D341Med (cell line): ENCODE data around the gene MUS81.
"Not testable (repeated sequence)": the region's sequence is repeated elsewhere in the genome, so short reads cannot be mapped to it uniquely, and the experiment has no call there.

Source experiments
- DNase-seq: peaks from one replicate; pipeline ENCODE4 v3.0.0; 2012; ENCODE audit warnings: low spot score

Gene MUS81

DNA sequence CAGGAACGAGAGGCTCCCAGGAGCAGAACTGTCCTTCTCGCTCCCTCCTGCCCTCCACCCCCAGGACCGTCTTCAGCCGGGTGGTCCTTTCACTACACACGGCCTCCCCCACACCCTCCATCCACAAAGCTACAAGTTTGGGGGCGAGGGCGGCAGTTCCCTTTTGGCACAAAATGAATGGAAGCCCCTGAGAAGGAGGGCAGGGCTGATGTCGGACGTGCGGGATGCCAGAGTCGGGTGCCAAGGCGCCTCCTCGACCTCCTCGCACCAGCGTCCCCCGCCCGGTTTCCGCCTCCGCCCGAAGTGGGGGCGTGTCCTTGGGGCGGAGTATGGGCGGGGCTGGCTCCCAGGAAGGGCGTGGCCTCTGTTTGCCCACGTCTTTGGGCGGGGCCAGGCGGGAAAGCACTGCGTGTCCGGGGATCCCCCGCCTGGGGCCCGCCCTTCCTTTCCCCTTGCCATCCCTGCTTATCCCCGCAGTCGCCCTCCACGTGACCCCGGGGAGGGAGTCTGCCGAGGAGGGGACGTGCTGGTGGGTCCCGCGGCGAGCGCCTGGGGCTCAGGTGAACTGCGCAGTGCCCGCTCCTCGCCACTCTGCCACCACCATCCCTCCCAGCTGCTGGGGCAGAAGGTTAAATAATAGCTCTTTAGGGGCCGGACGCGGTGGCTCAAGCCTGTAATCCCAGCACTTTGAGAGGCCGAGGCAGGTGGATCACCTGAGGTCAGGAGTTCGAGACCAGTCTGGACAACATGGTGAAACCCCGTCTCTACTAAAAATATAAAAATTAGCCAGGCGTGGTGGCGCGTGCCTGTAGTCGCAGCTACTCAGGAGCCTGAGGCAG is 13.3 kb downstream of the MUS81 start:
- DNase-seq = peak; percentile 98

DNA sequence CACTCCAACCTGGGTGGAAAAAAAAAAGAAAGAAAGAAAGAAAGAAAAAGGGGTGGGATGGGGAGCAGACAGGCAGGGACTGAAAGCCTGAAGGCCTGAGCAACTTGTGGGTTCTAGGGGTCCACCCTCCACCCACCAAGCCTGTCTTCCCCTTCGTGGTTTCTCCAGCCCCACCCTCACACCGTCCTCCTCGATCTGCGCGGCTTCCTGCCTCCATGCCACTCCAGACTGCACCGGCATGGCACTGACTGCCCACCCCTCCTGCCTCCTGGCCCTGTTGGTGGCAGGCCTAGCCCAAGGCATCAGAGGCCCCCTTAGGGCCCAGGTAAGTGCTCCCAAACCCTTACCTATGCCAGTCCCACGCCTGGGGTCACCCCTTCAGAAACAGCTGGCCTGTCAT is 19.4 kb downstream of the MUS81 start, which contains the start of gene CTSW:
TSS of gene CTSW (plus strand) at position 221 of the 400 bp plus-strand sequence. CDS start at position 239, 18 bp downstream.
- DNase-seq = no peak

DNA sequence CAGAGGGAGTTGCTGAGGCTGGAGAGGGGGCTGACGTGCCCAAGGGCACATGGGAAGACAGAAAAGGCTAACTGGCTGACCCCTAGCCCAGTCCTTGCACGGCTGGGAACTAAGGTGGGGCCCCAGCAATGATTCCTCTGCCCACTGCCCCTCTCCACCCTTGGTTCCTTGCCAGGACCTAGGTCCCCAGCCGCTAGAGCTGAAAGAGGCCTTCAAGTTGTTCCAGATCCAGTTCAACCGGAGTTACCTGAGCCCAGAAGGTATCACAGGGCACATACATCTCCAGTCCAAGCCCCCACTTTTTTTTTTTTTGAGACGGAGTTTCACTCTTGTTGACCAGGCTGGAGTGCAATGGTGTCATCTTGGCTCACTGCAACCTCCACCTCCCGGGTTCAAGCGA is 19.8 kb downstream of the MUS81 start:
- DNase-seq = no peak

DNA sequence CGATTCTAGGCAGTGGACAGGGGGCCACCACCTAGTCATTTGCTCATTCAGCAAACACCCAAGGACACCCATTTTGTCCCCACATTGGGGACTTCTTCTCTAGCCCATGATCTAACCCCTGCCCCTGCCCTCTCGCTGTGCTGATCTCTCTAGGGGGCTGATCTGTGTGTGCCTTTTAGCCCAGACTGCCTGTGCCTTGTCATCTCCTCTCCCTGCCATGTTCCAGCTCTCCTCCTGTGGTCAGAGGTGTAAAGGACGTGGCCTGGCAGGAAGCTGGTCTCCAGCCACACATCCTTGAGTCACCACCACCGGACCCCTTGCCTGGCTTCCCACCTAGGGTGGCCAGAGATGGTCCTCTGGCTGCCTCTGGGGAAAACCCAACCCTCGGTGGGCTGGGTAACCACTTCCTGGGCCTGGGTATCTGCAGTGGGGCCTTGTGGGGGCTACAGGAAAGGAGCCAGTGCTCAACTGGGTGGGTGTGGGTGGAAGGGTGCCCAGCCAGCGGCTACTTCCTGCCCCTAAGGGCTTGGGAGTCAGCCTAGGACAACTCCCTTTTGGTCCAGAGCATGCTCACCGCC is 20.7 kb downstream of the MUS81 start:
- no peak for DNase-seq

DNA sequence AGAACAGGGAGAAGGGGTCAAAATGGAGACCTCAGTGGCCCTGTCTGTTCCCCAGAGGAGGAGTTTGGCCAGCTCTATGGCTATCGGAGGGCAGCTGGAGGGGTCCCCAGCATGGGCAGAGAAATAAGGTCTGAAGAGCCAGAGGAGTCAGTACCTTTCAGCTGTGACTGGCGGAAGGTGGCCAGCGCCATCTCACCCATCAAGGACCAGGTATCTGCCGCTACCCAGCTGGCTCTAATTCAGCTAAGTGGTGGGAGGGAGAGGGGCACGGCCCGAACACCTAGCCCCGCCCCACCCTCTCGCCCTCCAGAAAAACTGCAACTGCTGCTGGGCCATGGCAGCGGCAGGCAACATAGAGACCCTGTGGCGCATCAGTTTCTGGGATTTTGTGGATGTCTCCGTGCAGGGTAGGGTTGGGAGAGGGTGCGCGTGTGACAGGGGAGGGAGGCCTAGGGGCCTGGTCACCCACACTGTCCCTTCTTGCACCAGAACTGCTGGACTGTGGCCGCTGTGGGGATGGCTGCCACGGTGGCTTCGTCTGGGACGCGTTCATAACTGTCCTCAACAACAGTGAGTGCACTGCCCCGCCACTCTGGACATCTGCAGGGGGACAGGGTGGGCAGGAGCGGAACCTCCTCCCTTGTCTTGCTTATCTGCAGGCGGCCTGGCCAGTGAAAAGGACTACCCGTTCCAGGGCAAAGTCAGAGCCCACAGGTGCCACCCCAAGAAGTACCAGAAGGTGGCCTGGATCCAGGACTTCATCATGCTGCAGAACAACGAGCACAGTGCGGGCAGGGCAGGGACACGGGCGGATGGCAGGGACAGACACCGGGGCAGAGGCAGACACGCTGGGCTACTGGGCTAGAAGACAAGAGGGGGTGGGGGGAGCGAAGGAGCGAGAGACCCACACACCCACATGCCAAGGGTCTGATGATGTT is 22.2 kb downstream of the MUS81 start:
- DNase-seq = no peak

DNA sequence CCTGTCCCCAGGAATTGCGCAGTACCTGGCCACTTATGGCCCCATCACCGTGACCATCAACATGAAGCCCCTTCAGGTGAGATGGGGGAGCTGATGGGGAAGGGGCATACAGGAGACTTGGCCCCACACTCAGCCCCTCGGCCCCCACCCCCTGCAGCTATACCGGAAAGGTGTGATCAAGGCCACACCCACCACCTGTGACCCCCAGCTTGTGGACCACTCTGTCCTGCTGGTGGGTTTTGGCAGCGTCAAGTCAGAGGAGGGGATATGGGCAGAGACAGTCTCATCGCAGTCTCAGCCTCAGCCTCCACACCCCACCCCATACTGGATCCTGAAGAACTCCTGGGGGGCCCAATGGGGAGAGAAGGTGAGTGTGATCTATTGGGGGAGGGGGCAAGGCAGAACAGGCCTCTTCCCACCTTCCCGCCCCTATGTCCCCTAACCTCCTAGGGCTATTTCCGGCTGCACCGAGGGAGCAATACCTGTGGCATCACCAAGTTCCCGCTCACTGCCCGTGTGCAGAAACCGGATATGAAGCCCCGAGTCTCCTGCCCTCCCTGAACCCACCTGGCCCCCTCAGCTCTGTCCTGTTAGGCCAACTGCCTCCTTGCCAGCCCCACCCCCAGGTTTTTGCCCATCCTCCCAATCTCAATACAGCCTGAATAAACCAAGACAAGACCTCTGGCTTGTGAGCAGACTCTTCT is 23.0 kb downstream of the MUS81 start:
- no peak for DNase-seq

DNA sequence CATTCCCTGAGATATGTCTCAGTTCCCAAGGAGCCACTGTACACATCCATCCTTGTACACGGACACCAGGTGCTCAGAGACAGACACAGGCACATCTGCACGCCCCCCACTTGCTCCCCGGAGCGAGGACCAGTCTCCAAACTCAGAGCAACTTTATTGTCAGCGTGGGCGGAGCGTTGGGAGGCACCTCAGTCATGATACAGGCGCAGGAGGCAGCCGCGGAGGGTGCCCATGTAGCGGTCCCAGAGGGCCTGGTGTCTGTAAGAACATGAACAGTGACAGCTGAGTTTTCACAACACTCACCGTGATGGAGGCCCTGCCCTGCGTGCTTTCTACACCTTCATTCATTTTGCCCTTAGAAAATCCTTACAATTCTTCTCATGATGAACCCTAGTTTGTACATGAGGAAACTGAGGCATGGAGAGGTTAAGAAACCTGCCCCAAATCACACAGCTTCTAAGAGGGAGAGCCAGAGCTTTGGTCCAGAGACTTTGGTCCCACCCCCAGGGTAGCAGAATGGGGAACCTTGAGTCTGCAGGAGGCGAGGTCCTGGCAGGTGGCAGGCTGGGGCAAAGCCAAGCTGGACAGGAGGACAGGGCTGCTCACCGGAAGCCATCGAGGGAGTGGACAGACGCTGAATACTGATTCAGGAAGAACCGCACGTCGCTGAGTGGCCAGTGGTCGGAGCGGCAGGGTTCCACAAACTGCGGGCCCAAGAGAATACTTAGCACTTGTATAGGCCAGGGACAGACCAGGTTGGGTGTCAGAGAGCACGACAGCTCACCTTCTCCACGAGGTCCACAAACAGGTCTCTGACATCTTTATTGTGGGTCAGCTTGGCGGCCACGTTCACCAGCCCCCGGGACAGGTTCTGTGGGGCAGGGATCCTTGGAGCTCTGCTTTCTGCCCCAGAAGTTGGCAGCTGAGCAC is 23.8 kb downstream of the MUS81 start:
- no peak for DNase-seq

DNA sequence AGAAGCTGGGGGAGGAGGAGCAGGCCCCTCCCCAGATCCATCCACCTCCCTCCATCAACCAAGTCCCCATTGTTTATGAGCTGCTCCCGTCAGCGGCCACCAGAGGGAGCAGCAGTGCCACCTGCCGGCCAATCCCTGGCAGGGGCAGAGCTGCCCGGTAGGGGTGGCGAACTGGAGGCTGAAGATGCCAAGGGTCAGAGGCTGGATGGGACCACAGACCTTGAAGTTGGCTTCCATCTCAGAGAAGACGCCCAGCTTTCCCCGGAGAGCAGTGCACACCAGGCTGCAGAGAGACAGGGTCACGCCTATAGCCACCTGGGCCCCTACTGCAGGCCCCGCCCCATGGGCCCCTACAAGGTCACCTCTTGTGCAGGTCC is 24.5 kb downstream of the MUS81 start:
- peak; percentile 86 for DNase-seq

DNA sequence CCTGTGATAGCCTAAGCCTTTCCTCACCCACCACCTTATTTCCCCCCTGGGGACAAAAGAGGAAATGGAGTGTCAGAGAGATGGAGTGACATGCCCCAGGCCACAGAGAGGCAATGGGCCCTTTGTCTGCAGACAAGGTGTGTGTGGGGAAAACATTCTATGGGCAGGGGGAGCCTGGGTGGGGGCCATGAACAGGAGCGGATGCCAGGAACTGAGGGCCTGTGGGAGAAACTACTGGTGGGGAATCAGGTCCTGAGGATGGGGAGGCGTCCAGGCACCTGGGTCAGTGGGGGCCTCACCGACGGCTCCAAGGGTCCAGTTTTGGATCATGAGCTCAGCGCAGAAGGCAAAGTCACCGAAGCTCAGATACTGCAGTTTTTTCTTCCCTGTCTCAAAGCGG is 25.0 kb downstream of the MUS81 start:
- no peak for DNase-seq

DNA sequence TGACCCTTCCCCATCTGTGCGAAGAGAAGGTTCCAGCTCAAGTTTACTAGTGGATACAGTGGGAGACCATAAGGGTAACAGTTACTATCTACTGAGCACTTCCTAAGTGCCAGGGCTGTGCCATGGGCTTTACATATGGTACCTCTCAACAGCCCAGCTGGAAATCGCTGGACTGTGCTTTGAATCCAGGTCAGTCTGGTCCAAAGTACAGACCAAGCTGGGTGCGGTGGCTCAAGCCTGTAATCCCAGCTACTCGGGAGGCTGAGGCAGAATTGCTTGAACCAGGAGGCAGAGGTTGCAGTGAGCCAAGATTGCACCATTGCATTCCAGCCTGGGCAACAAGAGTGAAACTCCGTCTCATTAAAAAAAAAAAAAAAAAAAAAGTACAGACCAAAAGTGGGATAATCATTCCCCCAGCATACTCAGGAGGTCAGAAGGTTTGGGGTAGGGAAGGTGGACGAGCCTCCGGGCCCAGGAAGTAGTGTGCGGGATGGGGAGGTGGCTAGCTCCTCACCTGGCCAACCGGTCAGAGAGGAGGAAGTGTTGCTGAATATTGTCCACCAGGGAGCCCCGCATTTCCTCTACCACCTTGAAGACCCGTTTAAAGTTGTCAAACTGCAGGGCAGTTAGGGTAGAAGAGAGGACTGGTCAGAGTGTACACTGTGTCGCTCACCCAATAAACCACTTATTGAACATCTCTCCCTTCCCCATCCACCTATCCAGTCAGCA is 25.7 kb downstream of the MUS81 start:
- DNase-seq = no peak

DNA sequence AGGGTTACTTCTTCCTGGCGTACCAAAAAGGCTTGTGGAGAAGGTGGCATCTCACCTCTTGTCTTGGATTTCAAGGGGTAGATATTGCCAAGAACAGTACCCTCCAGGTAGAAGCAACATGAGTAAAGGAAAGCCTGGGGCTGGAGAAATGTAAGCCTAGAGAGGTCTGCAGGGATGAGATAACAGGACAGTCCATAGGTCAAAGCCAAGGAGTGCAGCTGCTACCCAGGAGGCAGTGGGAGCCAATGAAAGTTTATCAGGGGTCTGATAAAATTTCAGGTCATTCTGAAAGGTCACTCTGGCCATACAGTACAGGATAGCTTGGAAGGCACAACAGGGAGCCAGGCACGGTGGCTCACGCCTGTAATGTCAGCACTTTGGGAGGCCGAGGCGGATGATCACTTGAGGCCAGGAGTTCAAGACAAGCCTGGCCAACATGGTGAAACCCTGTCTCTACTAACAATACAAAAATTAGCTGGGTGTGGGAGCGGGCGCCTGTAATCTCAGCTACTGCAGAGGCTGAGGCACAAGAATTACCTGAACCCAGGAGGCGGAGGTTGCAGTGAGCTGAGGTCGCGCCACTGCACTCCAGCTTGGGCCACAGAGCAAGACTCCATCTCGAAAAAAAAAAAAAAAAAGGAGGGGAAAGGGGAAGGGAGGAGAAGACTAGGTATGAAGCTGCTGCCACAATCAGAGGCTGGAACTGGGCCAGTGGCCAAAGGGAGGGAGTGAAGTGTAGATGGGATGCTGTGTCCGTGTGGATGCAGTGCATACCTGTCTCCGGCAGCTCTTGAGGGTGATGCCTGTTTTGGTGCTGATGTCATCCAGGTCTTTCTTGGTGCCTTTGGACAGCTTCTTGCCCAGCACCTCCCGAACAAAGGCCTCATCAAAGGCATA is 26.8 kb downstream of the MUS81 start:
- no peak for DNase-seq

DNA sequence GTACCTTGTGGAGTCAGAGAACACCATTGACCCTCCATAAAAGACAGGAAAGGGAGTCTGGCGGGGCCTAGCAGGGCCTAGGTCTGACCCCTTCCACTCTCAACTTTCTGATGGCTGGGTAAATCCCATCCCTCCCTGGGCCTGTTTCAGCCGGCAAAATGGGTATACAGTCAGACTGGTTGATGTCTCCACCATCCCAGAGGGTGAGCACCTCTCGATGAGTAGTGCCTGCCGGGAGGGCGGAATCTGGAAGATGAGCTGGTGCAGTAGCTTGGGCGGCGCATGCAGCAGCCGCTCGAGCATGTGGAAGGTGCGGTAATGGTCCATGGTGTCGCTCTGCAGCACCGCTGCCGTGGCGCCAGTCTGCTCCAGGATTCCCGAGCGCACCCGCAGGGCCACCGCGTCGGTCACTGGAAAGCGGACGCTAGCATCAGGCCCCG is 27.5 kb downstream of the MUS81 start:
- DNase-seq = peak; percentile 58

DNA sequence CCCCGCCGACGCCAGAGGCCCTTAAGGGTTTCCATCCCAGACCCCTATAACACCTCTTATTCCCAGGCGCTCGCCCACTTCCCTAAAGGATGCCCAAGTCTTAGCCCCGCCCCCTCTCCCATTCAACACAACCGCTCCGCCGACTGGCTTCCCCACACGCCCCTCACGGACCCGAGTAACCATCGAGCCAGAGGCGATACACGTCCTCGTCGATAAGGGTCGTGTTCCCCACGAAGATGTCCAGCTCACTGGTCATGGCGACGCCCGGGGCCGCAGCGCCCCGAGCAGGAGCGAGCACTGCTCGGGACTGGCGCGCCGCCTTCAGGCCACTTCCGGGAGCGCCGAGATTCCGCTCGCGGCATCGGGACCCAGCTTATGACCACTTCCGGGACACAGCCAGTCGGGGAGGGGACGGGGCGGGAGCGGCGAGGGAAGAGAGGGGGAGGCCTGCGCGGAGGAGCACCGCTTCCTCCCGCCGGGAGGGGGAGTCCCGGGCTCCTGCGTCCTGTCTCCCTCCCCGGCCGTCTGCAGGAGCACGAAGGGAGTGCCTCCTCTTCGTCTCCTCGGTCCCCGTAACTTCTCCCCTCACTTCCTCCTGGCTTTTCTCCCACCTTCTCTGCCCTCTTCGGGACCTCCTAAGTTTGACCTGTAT is 28.1 kb downstream of the MUS81 start, which contains the start of gene FIBP:
TSS of gene FIBP (minus strand) at position 309 of the 652 bp plus-strand sequence. CDS start at position 256, 53 bp downstream.
- DNase-seq = peak; percentile 95

DNA sequence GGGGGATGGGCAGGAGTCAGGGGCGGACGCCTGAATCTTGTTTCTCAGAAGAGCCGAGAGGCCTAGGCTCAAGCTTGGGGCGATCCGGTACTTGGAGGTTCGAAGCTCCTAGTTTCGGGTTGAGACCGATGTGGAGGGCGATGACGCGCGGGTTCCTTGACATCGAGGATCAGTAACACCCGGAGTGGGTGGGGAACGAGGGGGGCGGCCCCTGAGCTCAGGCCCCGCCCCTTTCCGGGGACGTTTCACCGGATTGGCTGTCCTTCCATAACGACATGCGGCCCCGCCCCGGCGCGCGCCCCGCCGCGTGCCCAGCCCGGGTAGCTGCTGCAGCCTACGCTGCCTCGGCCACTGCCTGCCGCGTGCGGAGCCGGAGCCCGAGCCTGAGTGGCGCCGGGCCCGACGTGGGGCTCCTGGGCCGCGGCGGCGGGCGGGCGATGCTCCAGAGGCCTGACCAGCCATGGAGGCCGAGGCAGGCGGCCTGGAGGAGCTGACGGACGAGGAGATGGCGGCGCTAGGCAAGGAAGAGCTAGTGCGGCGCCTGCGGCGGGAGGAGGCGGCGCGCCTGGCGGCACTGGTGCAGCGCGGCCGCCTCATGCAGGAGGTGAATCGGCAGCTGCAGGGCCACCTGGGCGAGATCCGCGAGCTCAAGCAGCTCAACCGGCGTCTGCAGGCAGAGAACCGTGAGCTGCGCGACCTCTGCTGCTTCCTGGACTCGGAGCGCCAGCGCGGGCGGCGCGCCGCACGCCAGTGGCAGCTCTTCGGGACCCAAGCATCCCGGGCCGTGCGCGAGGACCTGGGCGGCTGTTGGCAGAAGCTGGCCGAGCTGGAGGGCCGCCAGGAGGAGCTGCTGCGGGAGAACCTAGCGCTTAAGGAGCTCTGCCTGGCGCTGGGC is 30.3 kb downstream of the MUS81 start, which contains the start of gene CCDC85B:
TSS of gene CCDC85B (plus strand) at position 350 of the 895 bp plus-strand sequence. CDS start at position 461, 111 bp downstream.
- peak; percentile 94 for DNase-seq

DNA sequence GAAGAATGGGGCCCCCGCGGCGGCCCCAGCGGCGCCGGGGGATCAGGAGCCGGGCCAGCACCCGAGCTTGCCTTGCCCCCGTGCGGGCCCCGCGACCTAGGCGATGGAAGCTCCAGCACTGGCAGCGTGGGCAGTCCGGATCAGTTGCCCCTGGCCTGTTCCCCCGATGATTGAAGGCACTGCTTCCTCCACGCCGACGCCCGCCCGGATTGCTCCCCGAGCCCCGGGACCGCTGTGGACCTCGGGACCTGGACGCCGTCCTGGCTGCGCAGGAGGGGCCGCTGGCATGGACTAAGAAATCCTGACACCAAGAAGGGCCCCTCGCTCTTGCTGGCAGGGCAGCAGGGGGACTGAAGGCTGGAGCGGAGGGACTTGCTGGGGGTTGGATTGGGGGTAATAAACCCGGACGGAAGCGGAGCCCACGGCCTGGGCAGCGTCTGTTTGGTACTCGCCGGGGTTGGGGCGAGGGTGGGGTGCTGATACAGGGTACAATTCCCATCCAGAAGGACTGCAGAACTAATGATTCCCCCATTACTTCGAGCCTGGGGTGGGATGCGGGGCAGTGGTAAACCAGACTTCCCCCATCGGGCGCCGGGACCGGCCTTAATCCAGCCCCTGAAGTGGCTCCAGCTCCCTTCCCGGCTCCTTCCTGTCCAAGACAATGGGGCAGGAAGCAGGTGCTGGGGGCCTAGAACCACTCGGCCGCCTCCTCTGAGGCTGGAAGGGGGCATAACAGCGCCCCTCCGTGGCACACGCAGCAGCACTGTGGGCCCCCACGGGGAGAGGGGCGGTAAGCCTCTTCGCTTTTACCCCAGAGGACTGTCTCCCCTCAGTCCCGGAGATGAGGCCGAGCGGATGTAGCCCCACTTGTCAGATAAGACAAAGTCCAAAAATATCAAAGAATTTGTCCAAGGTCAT is 31.2 kb downstream of the MUS81 start:
- peak; percentile 55 for DNase-seq

DNA sequence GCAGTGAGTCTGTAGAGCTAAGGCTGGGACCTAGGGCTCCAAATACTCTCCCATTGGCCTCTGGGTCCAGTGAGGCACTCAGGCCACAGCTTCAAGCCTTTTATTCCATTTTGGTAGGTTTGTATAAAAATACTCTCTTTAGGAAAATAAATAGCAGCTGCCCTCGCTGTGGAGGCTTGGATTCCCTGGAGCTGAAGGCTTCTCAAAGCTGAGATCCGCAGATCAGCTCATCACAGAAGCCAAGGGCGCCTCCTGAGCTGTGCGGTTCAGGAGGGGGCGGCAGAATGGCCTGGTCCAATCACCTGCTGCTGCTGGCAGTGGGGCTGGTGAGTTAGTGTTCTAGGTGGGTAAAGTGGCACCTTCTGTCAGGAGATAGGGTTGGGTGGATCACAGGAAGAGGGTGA is 31.9 kb downstream of the MUS81 start:
- not testable (repeated sequence) for DNase-seq
